GM11168 (cell line): ENCODE results near the gene SPATS1.
"Not testable (repeated sequence)": the region's sequence is repeated elsewhere in the genome, so short reads cannot be mapped to it uniquely, and the experiment has no call there.

Experiments used
- in situ Hi-C: fragments of 300-500 bp; cut with MboI; formaldehyde crosslinking; loops from one replicate; pipeline ENCODE4 v1.12.0; 2022; ENCODE audit warnings: low sequenced_read_pairs; ENCODE audit not compliant: unreplicated experiment

The SPATS1 gene

DNA sequence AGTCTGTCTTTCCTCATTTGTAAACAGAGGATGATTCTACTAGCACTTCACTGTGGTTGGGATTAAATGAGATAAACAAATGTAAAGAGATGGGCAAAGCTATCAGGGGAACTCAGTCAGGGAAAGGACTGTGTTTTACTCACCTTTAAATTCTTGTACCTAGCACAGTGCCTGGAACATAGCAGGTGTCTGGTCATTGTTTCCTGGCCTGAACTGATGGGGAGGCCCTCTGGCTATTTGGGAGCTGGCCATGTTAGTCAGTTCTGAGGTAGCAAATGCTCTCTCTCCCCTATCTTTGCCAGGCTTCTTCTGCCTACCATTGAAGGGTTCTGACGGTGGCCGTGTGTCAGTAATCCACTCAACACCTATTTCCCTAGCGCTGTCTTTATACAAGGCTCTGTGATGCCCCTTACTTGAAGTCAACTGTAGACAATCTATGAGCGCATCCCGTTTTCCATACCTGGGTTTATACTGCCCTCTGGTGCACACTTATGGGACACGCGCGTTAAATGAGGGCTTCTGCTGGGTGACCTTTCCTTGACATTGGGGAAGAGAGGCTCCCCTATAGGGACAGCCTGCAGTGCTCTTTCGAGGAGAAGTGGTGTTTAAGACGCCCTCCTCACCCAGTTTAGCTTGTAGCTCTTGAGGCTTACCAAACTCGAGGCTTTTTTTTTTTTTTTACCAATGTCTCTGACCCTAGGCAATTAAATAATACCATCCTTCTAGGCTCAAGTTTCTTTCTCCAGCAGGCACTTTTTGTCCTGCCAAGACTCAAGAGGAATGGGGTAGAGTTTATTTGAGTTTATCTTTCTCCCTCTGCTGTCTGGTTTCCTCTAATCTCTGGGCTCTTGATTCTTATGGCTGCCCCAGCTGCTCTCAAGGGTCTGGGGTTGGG lies 4.0 kb upstream of the SPATS1 start:
- in situ Hi-C loops: loop anchor here (10.0 kb wide), 1 partner anchor 174 kb away; no protein-coding TSS in a partner anchor

DNA sequence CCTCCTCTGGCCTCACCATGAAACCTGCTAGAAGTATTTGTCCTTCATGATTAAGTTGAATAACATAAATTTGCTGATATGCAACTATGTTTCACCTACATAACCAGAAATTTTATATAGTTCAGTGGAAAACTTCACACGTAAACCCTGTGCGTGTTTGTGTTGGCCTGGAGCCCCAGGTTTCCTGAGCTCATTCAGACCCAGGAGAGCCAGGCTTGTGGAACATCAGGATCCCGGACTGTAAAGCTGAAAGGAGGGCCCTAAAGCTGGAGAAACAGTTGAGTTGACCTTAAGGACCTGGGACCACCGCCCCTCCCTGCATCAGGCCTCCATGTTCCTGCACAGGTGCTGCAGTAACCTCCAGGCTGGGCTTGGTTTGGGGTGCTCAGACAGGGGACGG lies 3.1 kb upstream of the SPATS1 start:
- in situ Hi-C loops: loop anchor here (10.0 kb wide), 1 partner anchor 174 kb away; no protein-coding TSS in a partner anchor

DNA sequence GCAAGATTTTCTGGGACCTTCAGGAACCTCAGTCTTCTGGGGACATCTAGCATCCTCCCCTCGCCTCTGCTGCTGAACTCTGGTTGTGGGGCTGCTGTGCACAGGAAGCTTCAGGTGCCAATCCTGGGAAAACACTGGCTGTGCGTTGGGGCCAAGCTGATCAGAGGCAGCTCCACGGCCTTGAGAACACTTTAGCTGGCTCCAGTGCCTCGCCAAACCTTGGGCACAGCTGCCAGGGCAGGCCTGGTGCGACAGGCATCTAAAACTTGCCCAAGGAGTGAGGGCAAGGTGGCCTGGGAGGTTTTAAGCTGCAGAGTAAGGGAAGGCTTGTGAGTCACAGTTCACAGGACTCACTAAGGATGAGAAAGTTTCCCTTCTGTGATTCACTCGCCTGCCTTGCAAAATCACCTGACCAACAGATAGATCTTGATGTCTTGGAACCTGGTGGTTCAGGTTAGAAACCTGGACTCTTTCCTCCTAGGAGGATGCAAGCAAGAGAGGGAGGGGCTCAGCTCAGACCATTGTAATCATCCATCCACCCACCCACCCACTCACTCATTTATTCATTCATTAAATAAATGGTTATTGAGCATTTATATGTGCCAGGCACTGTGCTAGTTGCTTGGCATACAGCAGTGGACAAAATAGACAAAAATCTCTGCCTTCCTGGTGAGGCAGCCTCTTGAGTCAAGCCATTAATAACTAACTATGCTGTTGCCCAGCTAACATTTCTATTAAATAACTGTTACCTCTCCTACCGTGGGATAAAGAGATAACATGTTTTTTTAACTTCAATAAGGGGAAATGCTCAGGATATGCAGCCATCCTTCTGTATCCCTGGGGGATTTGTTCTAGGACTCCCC lies 2.5 kb upstream of the SPATS1 start:
- in situ Hi-C loops: loop anchor here (10.0 kb wide), 1 partner anchor 175 kb away; no protein-coding TSS in a partner anchor

DNA sequence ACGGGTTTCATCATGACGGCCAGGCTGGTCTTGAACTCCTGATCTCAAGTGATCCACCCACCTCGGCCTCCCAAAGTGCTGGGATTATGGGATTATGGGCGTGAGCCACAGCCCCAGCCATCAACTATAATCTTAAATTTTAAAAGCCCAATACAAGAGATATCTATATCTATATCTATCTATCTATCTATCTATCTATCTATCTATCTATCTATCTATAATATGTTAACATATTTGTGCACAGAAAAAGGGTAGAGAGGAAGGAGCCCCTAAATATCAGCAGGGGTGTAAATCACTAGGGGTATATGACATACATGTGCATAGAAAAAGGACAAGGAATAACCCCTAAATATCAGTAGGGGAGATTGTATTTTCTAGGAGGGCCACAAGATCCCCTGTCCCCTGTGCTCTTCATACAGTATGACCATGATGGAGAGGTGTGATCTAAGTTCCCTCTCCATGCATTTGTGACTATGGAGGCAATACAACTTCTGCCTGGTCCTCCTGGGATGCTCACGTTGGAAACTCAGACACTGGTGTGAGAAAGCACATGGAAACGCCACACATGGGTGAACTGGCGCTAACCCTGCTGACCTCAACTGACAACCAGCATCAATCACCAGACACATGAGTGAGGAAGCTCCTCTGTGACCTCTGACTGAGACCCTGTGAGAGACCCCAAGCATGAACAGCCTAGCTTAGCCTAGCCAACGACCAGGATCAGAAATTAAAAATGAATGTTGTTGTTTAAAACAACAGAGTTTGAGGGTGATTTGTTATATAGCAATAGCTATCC lies 1.2 kb upstream of the SPATS1 start:
- in situ Hi-C loops: no loop called here

DNA sequence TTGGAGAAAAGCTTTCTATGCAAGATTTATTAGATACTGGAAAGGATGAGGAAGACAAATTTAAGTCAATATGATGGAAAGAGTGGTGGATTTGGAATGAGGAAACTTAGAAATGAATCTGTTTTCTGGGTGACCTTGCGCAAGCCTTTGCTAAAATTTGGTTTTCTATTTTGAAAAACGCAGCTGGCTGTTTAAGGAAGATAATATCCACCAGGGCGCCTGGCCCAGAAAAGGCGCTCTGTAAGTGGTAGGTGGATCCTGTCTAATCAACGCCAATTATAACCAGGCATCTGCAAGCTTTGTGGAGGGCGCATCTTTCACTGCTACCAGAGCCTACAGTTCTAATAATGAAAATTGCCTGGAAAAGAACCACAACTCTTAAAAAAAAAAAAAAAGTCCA lies 398 bp upstream of the SPATS1 start:
- in situ Hi-C loops: no loop called here

DNA sequence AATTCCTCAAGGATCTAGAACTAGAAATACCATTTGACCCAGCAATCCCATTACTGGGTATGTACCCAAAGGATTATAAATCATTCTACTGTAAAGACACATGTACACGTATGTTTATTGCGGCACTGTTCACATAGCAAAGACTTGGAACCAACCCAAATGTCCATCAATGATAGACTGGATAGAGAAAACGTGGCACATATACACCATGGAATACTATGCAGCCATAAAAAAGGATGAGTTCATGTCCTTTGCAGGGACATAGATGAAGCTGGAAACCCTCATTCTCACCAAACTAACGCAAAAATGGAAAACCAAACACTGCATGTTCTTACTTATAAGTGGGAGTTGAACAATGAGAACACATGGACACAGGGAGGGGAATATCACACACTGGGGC lies 4.4 kb downstream of the SPATS1 start:
- in situ Hi-C loops: not testable (repeated sequence)

DNA sequence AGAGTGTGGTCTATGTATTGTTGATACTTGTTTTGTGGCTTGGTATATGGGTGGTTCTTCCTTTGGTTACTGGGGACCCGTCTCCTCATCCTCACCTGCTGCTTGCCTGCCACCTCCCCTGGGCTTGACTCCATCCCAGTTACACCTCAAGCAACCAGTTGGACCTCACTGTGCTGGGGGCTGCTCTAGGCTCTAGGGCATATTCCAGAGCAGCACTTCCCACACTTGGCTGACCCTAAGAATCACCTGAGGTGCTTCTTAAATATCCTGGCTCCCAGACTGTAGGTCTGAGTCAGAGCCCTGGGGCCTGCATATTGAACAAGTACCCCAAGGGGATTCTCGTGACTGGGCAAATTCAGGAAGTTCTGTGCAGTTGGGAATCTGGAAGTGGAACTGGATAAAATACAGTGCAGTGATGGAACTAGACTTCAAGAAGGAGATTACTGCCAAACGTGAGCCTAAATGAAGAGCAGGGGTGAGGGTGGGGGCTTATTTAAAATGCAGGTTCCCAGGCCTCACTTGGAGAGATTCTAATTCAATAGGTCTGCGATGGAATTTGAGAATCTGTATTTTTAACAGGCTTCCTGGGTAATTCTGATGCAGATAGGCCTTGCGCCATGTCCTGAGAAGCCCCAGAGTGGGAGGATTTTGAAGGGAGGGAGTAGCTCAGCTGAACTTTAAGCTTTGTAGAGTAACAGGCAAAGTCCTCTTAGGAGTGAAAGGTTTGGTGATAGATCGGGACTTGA lies 7.6 kb downstream of the SPATS1 start:
- in situ Hi-C loops: no loop called here

DNA sequence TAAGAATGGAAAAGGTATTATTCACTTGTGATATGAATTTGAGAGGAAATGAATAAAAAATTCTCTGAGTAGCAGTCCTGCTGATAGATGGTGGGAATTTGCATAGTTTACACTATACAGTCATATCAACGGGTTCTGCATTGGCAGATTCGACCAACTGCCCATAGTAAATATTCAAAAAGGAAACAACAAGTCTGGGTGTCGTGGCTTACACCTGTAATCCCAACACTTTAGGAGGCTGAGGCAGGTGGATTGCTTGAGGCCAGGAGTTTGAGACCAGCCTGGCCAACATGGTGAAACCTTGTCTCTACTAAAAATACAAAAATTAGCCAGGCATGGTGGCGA lies 8.2 kb downstream of the SPATS1 start:
- in situ Hi-C loops: not testable (repeated sequence)

DNA sequence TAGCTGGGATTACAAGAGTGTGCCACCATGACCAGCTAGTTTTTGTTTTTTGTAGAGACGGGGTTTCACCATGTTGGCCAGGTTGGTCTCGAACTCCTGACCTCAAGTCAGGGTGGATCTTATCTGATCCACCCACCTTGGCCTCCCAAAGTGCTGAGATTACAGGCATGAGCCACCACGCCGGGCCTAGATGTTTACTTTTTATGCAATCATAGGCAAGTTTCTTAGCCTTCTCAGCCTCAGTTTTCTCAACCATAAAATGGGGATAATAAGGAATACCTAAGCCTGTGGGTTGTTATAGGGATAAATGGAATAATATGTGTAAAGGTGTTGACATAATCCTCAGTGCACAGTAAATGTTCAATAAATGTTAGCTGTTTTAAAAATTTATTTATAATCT lies 9.8 kb downstream of the SPATS1 start:
- in situ Hi-C loops: no loop called here

DNA sequence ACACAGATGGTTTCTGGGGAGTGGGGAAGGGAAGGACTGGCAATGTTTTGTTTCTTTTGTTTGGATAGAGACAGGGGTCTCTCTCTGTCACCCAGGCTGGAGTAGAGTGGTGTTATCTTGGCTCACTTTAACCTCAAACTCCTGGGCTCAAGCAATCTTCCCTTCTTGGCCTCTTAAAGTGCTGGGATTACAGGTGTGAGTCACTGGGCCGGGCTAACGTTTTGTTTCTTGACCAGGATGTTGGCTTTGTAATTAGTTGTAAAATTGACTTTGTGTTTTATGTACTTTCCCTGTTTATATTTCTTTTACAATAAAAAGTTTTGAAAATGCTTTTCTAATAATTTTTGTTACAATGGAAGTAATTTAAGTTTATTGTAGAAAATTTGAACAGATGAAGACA lies 10.9 kb downstream of the SPATS1 start:
- in situ Hi-C loops: no loop called here

DNA sequence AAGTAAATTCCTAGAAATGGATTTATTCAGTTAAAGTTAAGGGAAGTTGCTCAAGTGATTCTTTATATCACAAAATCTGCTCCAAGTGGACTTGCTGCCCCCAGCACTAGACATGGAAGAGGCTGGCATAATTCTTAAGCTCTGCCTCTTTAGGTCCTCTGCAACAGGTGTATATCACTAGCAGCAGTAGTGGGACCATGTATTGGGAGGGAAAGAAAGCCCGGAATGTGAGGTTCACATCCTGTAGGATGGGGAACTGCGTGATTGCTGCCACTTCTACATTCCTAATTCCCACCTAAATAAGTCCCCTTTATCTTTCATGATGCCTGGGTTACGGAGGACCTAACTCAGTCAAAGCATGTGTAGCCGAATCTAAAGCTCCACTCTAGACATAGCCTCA lies 13.2 kb downstream of the SPATS1 start:
- in situ Hi-C loops: no loop called here

DNA sequence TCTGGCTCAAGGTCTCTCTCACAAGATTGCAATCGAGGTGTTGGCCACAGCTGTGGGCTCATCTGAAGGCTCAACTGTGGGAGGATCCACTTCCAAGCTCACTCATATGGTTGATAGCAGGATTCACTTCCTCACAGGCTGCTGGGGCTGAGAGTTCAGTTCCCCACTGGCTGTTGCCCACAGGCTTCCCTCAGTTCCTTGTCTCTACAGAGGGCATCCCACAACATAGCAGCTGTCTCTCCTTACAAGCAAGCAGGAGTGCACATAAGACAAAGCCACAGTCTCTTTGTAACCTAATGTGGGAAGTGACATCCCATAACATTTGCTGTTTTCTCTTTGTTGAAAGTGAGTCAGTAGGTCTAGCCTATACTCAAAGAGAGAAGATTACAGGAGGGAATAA lies 14.0 kb downstream of the SPATS1 start:
- in situ Hi-C loops: no loop called here

DNA sequence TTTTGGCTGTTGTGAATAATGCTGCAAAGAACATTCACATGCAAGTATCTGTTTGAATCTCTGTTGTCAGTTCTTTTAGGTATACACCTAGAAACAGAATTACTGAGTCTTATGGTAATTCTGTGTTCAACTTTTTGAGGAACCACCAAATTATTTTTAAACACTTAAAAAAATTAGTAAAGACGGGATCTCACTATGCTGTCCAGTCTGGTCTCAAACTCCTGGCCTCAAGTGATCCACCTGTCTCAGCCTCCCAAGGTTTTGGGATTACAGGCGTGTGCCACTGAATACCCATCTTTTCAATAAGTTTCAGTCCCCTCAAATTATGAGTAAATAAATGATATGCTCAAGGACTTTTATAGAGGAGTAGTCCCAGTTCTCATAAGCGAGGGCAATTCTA lies 17.5 kb downstream of the SPATS1 start:
- in situ Hi-C loops: no loop called here

DNA sequence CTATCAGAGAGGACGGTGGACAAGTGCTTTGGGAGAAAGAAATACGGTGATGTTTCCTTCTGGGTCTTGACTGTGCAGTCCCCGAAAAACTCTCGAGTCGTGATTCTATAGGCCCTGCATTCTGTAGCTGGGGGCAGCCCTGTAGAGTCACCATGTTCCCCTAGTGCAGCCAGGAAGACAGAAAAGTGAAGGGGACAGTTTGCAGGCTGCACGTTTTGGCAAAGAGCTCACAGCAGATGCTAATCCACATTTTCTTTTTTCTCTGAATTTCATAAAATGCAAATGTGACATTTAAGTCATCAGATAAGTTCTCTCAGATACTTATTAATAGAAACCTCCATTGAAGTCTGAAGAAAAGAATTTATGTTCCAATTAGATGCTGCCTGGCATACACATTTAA lies 19.5 kb downstream of the SPATS1 start:
- in situ Hi-C loops: no loop called here

DNA sequence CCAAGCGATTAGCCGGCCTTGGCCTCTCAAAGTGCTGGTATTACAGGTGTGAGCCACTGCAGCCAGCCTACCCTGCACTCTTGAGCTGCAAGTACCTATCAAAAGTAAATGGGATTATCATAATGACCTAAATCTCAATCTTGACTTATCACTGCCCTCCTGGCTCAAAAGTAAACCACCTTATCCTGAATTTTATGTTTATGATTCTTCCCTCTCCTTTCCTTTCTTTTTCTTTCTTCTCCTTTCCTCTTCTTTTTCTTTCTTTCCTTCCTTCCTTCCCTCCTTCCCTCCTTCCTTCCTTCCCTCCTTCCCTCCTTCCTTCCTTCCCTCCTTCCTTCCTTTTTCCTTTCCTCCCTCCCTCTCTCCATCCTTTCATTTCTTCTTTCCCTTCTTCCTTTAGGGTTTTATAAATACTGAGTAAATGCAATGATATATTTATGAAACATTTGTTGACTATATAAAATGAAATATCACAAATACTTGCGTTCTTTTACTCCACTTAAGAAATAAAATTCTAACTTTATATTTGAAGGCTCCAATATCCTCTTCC lies 21.0 kb downstream of the SPATS1 start:
- in situ Hi-C loops: no loop called here

DNA sequence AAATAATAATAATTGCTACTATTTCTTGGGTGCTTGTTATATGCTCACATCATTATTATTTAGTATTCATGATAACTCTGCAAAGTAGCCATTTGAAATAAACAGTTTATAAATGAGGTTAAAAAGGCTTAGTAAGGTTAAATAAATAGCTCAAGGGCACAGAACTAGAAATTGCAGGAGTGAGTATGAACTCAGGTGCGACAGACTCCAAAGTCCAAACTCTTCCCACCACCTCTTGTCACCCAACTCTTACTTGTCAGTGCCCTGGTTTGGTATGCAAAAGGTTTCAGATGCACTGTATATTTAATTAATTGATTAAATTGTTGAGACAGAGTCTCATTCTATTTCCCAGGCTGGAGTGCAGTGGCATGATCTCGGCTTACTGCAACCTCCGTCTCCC lies 24.3 kb downstream of the SPATS1 start:
- in situ Hi-C loops: no loop called here

DNA sequence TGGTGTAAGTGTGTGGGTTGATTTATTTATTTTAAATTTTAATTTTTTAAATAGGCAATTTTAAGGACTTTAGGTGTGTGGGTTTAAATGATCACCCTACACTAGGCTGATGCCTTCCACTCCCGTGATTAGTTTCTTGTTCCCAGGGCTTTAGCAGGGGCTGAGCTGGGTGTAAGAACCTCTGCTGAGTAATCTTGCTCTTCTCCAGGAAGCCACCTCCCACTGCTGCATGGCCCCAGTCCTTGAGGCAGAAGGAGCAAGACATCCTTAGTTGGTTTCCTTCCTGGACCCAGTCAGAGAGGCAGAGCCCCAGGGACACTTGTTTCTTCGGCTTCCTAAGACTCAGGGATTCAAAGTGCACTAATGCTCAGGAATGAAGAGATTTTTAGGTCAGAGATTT lies 25.2 kb downstream of the SPATS1 start:
- in situ Hi-C loops: no loop called here

DNA sequence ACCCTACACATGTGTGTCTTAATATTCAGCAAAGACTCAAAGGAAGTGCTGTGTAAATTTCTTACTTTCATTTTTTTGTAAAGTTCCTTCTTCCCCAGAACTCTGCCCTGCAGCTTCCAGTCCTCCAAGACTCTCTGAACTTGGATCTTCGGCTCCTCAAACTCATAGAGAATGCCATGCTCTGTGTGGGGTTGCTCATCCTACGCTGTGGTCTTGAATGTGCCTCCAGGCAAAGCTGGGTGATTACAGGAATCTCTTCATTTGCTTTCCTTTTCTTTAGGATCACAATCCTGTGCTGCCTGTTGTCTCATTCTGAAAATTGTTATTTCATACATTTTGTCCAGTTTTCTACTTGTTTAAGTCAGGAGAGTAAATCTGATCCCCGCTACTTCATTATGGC lies 30.6 kb downstream of the SPATS1 start:
- in situ Hi-C loops: no loop called here

DNA sequence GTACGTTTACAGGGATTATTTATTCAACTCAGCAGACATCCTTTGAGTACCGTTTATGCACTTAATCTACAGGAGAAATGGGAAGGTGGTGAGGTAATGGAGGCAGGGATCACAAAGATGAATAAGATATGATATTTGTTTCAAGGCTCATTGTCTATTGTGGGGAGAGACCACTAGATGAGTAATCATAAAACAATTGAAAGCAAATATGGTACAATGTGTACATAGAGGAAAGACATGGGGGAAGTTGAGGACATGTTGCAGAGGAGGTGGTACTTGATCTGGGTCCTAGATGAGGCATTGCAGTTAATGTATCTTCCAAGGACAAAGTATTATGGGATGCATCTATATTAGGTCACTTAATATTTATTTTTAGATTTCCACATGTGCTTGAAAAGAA lies 31.3 kb downstream of the SPATS1 start:
- in situ Hi-C loops: no loop called here

DNA sequence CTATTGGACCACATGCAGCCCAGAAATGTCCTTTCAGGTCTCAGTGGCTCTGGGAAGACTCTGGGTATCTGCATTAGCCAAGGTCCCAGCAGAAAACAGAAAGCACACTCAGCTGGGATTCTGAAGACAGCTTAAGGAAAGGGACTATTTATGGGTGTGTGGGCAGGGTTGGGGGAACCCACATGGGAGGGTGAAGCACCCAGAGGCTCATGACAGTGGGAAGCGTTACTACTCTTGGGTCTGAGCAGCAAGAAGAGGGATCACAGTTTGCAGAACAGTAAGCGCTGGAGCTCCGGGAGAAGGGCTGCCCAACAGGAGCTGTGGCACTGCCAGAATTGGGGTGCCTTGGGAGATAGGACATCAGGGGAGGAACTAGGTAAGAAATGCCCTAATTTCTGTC lies 32.6 kb downstream of the SPATS1 start:
- in situ Hi-C loops: no loop called here
